Occipital lobe (tissue), 2 donors: ENCODE measurements around the gene CCDC91. TPM values are rescaled to one million over a fixed set of nuclear protein-coding genes. Genes with fewer than 3 reads are reported as not detected.
"Not testable (repeated sequence)": the region's sequence is repeated elsewhere in the genome, so short reads cannot be mapped to it uniquely, and the experiment has no call there.

Source experiments
- DNase-seq: peaks from one replicate; lab custom pipeline; 2025; lab: John Stamatoyannopoulos, UW
- total RNA-seq: library from RNA; depleted of rRNA; stranded (reverse); fragments of >200 nt; gene quantifications from one replicate; pipeline ENCODE4 v1.2.3, GENCODE V29; 2014

CCDC91 gene
- total RNA-seq, 1 donor from 2014 or later: 160 TPM

DNA sequence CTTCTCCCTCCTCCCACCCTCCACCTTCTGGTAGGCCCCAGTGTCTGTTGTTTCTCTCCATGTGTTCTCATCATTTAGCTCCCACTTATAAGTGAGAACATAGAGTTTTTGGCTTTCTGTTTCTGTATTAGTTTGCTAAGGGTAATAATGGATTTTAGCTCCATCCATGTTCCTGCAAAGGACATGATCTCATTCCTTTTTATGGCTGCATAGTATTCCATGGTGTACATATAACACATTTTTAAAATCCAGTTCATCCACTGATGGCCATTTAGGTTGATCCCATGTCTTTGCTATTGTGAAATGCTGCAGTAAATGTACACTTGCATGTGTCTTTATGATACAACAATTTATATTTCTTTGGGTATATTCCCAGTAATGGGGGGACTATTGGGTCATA is 96.1 kb downstream of the CCDC91 start:
- no peak for DNase-seq

DNA sequence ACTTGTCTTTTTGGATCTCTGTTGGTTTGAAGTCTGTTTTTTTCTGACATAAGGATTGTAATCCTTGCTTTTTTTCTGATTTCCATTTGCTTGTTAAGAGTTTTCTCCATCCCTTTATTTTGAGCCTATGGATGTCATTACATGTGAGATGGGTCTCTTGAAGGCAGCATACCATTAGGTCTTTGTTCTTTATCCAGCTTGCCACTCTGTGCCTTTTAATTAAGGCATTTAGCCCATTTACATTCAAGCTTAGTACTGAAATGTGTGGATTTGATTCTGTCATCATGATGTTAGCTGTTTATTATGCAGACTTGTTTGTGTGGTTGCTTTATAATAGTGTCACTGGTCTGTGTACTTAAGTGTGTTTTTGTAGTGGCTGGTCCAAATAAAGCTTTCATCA is 100.0 kb downstream of the CCDC91 start:
- no peak for DNase-seq

DNA sequence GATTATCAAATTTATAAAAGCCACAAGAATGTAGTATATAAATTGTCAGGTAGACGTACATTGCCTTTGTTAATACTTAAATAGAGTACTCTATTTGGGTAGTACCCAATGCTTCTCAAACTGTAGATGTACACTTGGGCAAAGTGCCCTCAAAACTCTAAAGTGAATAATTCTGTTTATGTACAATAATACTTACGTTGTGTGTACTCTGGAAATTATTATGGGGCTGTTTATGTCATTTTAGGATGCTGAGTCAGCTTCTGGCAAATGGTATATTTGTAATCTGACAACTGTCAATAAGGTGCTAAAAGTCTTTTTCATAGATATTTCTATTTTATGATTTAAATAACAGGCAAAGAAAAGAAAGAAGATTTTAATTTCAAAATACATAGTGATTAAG is 102.4 kb downstream of the CCDC91 start:
- DNase-seq: no peak

DNA sequence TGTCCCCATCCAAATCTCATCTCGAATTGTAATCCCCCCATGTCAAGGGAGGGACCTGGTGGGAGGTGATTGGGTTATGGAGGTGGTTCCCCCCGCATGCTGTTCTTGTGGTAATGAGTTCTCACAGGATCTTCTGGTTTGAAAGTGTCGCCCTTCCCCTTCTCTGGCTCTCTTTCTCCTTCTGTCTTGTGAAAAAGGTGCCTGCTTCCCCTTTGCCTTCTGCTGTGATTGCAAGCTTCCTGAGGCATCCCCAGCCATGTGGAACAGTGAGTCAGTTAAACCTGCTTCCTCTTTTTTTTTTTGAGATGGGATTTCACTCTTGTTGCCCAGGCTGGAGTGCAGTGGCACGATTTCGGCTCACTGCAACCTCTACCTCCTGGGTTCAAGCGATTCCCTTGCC is 104.0 kb downstream of the CCDC91 start:
- no peak for DNase-seq

DNA sequence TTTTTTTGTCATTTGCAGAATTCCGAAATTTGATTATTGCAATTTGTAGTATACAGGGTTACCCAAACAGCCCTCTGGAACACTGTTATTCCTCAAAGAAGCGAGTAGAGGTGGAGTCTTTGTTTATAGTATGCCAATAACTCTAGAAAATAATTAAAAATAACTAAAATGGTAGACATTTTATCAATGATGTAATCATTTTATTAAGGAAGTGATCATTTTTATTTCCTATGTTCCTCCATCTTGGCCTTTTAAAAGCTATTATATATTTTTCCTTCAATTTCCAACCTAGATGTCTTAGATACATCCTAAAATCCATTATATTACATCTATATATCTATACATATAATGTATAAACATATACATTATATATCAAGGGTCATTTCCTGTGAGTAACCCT is 106.0 kb downstream of the CCDC91 start:
- DNase-seq: no peak

DNA sequence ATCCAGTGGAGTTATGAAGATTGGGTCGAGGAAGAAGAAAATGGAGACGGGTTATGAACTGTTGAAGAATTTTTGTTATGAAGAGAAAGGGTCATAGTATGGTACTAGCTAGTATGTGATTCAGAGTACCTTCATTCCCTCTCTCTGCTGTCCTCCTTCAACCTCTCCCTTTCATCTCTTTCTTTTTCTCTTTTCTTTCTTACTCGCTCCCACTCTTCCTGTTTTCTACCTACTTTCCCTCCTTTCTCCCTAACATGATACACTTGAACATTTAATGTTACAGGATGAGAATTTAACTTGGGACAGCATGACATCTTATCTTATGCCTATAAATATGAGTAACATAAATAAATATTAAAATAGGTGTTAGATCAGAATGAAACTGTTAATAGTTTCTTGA is 112.9 kb downstream of the CCDC91 start:
- no peak for DNase-seq

DNA sequence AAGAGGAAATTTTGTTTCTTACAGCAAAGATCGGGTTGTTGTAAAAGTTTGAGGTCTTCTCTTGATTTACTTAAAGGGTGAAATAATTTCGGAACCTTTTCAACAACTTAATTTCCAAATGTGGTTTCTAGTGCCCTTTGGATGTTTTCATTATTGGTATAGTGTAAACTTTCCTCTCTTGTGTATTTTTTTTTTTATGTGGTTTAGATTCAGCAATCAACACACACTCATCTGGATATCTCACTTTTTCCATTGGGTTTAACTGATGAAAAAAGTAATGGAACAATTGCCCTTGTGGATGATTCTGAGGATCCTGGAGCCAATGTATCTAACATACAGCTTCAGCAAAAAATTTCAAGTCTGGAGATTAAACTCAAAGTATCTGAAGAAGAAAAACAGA is 116.3 kb downstream of the CCDC91 start:
- no peak for DNase-seq

DNA sequence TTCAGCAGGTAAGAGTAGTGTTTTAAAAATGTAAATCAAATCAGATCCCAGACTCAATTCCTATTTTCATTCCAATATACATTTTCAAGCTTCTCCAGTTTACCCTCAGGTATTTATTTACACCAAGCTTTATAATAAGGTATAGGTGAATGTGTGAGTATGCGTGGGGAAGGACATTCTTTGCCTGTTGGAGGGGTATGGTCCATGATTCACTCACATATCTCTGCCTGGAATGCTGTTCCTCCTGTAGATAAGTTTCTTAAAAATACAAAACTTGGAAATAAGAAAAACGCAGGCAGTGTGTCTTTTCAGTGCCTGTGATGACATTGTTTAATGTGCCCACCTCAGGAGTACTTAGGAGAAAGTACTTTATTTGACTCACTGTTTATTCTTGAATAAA is 118.6 kb downstream of the CCDC91 start:
- no peak for DNase-seq

DNA sequence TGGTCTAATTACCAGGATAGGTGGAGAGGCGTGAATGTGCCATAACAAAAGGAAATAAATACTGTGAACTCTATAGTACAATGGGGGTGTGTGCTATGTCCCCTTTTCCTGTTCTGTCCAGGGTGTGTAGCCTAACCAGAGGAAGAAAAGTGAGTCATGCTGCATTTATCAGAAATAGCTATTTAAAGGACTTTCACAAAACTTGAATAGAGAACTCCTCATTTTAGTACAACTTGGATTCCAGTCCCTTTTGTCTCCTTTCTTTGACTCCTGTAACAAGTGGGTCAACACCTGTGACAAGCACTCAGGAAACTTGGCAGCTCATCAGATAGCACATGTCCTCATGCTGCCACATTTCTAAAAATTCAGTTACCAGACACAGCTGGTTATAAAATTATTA is 123.4 kb downstream of the CCDC91 start:
- DNase-seq: no peak

DNA sequence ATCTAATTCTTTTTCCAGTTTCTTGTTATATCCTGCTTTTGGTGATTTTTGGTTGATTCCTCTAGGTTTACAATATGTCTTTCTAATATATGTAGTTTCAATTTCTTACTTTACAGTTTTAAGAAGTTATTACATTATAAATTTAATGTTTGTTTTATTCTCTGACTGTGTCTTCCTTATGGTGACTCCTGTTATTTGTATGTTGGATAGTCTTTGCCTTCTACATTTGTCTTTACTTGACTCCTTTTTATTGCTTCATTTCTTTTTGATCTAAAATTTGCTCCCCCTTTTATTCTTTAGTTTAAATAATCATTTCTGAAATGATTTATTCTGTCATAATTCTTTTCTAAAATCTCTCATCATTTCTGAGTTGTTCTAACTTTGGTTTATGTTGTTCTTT is 125.8 kb downstream of the CCDC91 start:
- DNase-seq: no peak

DNA sequence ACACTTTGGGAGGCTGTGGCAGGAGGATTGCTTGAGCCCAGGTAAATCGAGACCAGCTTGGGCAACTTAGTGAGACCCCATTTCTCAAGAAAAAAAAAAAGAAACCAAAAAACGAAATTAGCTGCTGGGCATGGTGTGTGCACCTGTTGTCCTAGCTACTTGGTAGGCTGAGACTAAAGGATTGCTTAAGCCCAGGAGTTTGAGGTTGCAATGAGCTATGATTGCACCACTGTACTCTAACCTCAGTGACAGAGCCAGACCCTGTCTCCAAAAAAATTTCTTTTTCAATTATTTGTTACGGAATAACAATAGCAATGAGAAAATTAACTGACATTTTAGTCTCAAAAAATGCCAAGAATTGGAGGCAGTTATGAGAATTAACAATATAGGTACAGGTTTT is 128.0 kb downstream of the CCDC91 start:
- no peak for DNase-seq

DNA sequence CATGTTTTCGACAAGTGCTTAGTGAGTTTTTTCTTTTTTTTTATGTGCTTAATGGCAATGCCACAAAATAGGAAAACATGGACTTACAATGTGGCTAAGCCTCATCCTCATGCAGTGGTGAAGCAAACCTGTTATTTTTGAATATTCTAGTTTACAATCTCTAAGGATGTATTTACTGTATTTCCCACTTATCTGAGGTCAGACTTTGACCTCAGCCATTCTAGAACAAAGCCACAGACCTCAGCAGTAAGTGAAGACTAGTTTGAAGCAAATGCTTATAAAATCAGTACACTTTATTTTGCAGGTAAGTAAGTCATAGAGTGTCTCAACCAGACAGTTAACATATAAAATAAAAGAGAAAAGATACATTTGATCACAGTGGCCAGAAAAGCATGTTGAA is 130.1 kb downstream of the CCDC91 start:
- no peak for DNase-seq

DNA sequence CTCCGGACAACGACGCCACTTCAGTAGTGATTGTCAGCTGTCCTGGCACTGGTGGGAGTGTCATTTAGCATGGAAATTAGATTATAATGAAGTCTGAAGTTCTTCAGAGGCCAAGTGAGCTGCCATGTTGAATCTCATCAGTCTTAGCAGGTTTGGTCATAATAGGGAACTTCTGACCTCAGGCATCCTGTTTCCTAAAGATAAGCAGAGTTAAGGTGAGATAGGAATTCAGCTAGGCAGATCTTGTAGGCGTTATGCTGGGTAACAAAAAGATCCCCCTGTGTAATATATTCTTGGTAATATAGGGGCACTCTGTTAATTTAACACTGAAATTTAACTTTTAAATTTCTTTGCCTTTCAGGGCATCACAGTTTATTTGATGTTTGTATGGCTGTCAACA is 137.5 kb downstream of the CCDC91 start:
- no peak for DNase-seq

DNA sequence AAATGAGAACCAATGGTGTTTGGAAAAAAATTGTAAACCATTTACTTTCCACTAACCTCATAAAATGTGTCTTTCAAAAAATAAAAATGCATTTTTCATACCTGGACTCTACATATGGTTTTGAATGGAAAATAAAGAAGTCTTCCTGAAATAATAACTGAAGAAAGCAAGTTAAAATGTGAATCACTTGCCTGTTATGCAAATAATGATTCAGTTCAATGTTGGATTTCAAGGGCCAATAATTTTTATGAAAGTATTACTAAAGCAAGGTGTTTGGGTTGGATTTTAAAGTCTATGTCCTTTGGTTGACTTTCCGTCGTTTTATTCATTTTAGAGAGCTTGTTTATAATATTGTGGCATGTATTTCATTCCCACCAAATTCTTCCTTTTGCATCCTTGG is 138.7 kb downstream of the CCDC91 start:
- no peak for DNase-seq

DNA sequence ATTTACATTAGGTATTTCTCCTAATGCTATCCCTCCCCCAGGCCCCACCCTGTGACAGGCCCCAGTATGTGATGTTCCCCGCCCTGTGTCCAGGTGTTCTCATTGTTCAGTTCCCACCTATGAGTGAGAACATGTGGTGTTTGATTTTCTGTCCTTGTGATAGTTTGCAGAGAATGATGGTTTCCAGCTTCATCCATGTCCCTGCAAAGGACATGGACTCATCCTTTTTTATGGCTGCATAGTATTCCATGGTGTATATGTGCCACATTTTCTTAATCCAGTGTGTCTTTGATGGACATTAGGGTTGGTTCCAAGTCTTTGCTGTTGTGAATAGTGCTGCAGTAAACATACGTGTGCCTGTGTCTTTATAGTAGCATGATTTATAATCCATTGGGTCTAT is 139.5 kb downstream of the CCDC91 start:
- DNase-seq: not testable (repeated sequence)

DNA sequence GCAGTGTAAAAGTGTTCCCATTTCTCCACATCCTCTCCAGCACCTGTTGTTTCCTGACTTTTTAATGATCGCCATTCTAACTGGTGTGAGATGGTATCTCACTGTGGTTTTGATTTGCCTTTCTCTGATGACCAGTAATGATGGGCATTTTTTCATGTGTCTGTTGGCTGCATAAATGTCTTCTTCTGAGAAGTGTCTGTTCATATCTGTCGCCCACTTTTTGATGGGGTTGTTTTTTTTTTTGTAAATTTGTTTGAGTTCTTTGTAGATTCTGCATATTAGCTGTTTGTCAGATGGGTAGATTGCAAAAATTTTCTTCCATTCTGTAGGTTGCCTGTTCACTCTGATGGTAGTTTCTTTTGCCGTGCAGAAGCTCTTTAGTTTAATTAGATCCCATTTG is 140.0 kb downstream of the CCDC91 start:
- DNase-seq: not testable (repeated sequence)

DNA sequence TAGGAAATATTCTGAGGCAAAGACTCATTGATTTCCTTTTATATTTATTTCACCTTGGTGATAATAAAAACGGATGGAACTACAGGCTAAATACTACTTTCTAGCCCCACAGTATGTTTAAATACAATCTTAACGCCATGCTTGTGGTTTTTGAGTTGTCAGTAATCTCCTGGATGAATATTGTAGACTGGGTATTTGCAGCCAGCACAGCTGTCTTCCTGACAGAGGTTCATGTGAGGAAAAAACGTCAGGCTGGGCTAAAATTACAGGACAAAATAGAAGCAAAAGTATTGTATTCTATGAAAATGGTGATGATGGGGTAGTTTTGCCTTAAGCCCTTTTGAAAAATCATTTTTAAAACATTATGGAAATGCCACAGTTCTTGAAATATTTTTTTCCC is 140.9 kb downstream of the CCDC91 start:
- no peak for DNase-seq

DNA sequence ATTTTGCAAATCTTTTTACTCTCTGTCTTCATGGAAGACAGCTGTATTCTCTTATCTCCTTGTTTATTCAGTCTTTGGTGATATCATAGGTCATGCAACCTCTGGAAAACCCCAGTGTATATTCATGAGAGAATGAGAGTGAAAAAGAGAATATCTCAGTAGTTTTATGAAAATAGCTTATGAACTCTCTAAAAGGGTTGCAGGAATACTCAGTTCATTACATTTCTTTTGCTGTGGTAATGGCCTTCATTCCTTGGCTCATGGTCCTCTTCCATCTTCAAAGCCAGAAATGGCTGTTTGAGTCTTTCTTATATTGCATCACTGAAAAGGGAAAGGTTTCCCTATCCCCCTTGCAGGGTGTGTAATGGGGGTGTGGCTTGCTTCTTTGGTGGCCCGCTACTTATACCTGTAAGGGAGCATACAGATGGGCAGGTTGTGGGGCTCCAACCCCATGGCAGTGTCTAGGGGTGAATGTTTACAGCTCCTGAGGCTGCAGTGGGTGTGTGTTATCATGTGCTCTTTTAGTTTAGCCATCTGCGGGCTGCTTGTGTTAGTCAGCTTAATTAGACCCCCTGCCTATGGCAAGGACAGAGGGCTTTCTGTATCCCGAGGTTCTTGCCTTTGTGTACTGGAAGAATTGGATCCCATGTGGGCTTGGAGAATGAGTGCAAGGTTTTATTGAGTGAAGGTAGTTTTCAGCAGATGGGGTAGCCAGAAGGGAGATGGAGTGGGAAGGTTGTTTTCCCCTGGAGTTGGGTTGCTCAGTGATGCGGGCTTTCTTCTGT is 150.2 kb downstream of the CCDC91 start:
- DNase-seq: no peak

DNA sequence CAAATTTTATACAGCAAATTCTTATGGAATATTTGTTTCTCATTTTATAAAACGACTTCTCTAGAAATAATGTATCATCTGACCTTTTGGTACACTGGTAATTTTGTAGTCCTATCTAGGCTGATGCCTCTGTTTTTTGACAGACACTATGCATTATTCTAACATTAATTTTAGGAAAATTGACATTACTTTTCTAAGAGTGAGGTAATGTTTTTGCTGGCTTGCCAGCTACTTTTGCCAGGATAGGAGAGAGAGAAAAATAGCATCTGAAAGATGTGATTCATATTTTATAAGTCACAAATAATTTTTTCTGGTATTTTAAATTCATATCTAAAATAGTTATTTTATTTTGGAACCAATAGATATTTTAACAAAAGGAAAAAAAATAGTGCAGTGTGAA is 153.5 kb downstream of the CCDC91 start:
- no peak for DNase-seq

DNA sequence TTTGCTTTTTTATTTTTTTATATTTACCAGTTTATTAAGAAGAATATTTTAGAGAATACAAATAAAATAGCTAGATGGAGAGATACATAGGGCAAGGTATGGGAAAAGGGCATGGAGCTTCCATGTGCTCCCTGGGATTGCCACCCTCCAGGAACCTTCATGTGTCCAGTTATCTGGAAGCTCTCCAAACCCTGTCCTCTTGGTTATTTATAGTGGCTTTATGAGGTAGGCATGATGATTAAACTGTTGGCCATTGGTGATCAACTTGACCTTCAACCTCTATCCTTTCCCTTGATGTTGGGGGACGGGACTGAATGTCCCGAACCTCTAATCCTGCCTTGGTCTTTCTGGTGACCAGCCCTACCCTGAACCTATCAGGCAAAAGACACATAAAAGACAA is 156.3 kb downstream of the CCDC91 start:
- no peak for DNase-seq

DNA sequence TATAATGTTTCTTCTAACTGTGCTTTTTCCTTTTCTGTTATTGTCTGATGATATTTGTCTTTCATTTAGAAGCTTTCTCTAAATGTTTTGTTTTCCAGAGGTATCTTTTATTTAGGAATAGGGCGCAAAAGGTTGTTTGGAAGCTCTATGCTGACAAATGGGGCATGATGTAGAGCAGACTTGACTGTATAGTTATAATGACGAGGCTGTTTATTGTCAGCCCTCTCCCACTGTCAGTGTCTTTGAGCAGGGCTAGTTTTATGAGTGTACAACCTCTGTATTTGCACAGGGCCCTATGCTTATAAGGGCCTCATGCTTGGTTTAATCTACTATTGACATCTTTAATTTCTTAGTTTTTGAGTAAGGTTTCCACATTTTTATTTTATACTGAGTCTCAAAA is 158.9 kb downstream of the CCDC91 start:
- no peak for DNase-seq

DNA sequence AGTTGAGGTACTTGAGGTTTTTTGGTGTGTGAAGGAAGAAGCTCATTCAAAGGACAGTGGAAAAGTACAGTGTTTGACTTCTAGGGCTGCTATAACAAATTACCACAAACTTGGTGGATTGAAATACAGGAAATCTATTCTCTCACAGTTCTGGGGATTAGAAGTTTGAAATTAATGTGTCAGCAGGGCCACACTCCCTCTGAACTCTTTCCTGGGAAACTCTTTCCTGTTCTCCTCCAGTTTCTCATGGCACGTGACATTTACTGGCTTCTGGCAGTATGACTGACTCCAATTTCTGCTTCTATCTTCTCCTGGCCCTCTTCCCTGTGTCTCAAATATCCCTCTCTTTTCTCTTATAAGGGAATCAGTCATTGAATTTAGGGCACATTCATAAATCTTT is 160.2 kb downstream of the CCDC91 start:
- no peak for DNase-seq

DNA sequence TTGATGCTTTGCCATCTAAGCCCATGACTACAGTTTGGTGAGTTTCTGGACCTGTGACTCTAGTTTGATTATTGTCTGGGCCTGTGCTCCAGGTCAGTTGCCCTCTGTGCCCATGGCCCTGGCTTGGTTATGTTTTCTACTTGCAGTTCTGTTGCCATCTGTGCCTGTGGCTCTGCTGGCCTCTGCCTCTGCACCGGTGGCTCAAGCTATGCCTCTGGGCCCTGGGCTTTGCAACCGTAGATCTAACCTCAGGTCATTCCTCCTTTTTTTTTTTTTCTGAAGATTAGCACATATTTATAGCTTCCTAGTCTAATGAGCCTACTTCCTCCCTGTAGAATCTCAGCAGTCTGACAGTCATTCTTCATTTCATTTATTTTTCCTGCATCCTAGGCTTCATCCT is 161.2 kb downstream of the CCDC91 start:
- no peak for DNase-seq

DNA sequence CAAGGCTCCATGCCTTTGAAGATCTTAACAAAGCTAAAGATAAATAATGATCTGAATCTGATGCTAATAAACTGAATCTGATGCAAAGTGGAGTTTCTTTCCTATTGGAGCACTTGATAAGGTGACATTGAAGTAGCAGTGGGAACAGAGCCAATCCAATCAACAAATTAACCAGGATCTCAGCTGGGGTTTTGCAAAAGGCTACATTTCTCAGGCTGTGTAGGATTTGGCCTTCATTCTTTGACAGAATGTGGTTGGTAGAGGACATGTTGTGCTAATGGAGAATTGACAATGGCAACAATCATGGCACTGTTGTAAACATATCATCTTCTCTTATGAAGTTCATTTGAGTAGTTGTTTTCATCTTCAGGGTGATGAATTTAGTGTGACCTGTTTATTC is 164.9 kb downstream of the CCDC91 start:
- no peak for DNase-seq
